Stimulated activated naive B cell treated with anti-CD40 and anti-IgM and Interleukin-4, amounts not matched to agents 10 μg/mL and 1 μg/mL and 100 μg/mL, for 72 hours (primary cell): ENCODE data around the gene S100A1.

Experiments used
- ATAC-seq, 2 donors: fragments of 150-1000 bp; cut with Tn5 transposase; replicated peaks; 2 replicates each; pipeline ENCODE4 v1.10.0; 2021; ENCODE audit warnings: moderate library complexity in 1 of 2
- DNase-seq: peaks from one replicate; pipeline ENCODE4 v3.0.0; 2021
- H3K27ac Mint-ChIP-seq: one replicate; pipeline ENCODE4 v1.8.0; 2022; ENCODE audit warnings: mild to moderate bottlenecking, mixed read lengths
- H3K27me3 Mint-ChIP-seq, 2 donors: one replicate each; pipeline ENCODE4 v1.8.0; 2022; ENCODE audit warnings: mixed read lengths in 2 of 2
- H3K36me3 Mint-ChIP-seq, 2 donors: one replicate each; pipeline ENCODE4 v1.8.0; 2022; ENCODE audit warnings: mixed read lengths in 2 of 2, mild to moderate bottlenecking in 1 of 2
- H3K4me1 Mint-ChIP-seq, 2 donors: one replicate each; pipeline ENCODE4 v1.8.0; 2022; ENCODE audit warnings: mixed read lengths in 2 of 2, mild to moderate bottlenecking in 1 of 2
- H3K4me3 Mint-ChIP-seq, 2 donors: one replicate each; pipeline ENCODE4 v1.8.0; 2022; ENCODE audit warnings: mild to moderate bottlenecking in 2 of 2, mixed read lengths in 2 of 2, moderate library complexity in 1 of 2
- H3K9me3 Mint-ChIP-seq, 2 donors: one replicate each; pipeline ENCODE4 v1.8.0; 2022; ENCODE audit warnings: mixed read lengths in 2 of 2, mild to moderate bottlenecking in 1 of 2

Gene S100A1

DNA sequence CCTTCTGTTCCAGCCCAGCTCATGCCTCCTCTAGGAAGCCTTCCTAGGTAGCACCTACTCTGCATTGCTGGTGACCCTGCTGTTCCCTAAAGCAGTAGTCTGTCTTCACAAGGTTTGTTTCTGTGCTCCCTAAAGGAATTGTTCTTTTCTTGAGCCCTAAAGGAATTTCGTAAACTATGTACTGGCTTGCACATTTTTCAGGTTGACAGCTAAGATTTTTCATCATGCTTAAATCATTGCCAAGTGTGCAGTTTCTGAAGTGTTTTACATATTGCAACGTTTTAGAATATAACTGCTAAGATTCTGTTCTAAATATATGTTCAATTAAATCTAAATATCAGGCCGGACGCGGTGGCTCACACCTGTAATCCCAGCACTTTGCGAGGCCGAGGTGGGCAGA is 28.4 kb upstream of the S100A1 start:
- ATAC-seq: no peak
- H3K27ac Mint-ChIP-seq: peak overlapping the region; percentile 49
- H3K27me3 Mint-ChIP-seq: no peaks in the 10 kb centered on the region
- peaks cover 28 to 54% of the 10 kb centered on the region in 2 donors for H3K4me1 Mint-ChIP-seq
- no peak for DNase-seq
- H3K9me3 Mint-ChIP-seq: no peaks in the 10 kb centered on the region
- no peaks in the 10 kb centered on the region for H3K36me3 Mint-ChIP-seq
- H3K4me3 Mint-ChIP-seq: no peak overlapping the region

DNA sequence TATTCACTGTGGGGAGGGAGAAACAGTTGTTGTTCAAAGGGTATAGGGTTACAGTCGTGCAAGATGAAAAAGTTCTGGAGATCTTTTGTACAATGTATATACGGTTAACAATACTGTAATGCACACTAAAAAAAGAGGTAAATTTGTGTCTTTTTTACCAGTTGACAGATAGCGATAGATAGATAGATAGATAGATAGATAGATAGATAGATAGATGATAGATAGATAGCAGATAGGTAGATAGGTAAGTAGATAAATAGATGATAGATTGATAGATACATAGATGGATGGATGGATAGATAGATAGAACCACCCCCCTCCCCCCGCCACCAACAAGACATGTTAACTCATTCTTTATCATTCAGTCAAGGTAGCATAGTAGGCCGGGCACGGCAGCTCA is 25.5 kb upstream of the S100A1 start:
- Mint-ChIP-seq H3K27ac (no peak overlapping the region), H3K4me1 (peaks cover 22 to 64% of the 10 kb centered on the region in 2 donors), H3K27me3 (no peaks in the 10 kb centered on the region), H3K36me3 (peaks cover 0 to 3% of the 10 kb centered on the region in 2 donors), H3K9me3 (peaks cover 0 to 2% of the 10 kb centered on the region in 2 donors), H3K4me3 (no peak overlapping the region)
- DNase-seq: no peak
- no peak for ATAC-seq

DNA sequence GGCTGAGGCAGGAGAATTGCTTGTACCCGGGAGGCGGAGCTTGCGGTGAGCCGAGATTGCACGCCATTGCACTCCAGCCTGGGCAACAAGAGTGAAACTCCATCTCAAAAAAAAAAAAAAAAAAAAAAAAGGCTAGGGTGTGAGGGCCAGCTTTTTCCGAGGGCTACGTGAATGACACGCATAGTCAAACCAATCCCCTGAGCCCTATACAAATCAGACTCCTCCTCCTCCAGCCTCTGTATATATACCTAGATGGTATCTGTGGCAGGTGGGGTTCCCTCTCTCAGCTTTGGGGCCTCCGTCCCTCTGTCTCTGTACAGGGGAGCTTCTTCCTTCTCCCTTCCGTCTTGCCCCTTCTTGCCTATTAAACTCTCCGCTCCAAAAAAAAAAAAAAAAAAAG is 22.0 kb upstream of the S100A1 start:
- no peak overlapping the region for H3K4me3 Mint-ChIP-seq
- H3K27me3 Mint-ChIP-seq: no peaks in the 10 kb centered on the region
- DNase-seq: no peak
- H3K9me3 Mint-ChIP-seq: peaks cover 0 to 2% of the 10 kb centered on the region in 2 donors
- H3K4me1 Mint-ChIP-seq: peaks cover 9 to 38% of the 10 kb centered on the region in 2 donors
- no peak overlapping the region for H3K27ac Mint-ChIP-seq
- no peak for ATAC-seq
- peaks cover 0 to 3% of the 10 kb centered on the region in 2 donors for H3K36me3 Mint-ChIP-seq

- DNase-seq (no peak), ATAC-seq (no peak)
- Mint-ChIP-seq H3K36me3 (peaks cover 0 to 3% of the 10 kb centered on the region in 2 donors), H3K9me3 (peaks cover 0 to 2% of the 10 kb centered on the region in 2 donors), H3K4me3 (no peak overlapping the region), H3K27ac (no peak overlapping the region), H3K4me1 (peaks cover 9 to 26% of the 10 kb centered on the region in 2 donors), H3K27me3 (no peaks in the 10 kb centered on the region)
These were observed 20.9 kb upstream of the S100A1 start for GRCh38 chr1:153607381-153607780.

GRCh38 chr1:153608089-153608682 is 20.0 kb upstream of the S100A1 start:
- no peaks in the 10 kb centered on the region for H3K27me3 Mint-ChIP-seq
- H3K4me3 Mint-ChIP-seq: no peak overlapping the region
- peaks cover 9 to 20% of the 10 kb centered on the region in 2 donors for H3K4me1 Mint-ChIP-seq
- DNase-seq (no peak), ATAC-seq (no peak)
- peaks cover 0 to 3% of the 10 kb centered on the region in 2 donors for H3K36me3 Mint-ChIP-seq
- no peak overlapping the region for H3K27ac Mint-ChIP-seq
- H3K9me3 Mint-ChIP-seq: peaks cover 0 to 2% of the 10 kb centered on the region in 2 donors

- H3K27ac Mint-ChIP-seq: peak overlapping the region; percentile 21
- no peak for DNase-seq
- H3K36me3 Mint-ChIP-seq: peaks cover 0 to 3% of the 10 kb centered on the region in 2 donors
- no peak overlapping the region for H3K4me3 Mint-ChIP-seq
- H3K4me1 Mint-ChIP-seq: peaks cover 9 to 20% of the 10 kb centered on the region in 2 donors
- ATAC-seq: no peak
- no peaks in the 10 kb centered on the region for H3K27me3 Mint-ChIP-seq
- peaks cover 0 to 2% of the 10 kb centered on the region in 2 donors for H3K9me3 Mint-ChIP-seq
These were observed 19.3 kb upstream of the S100A1 start for GRCh38 chr1:153608742-153609584.

DNA sequence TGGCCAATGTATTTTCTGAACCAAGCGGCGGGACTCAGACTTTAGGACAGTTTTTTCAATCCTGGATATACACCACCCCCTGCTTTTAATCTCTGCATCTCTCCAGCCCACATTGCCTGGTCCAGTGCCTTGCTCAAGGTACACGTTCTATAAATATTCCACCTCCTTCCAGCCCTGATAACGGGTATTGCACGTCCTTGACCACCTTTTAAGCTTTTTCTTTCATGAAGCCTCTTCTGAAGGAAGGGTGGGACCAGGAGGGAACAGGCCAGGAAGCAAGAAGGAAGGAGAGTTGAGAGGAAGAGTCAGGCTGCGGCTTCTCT is 18.7 kb upstream of the S100A1 start:
- Mint-ChIP-seq H3K27ac (peak overlapping the region; percentile 39), H3K4me1 (peaks cover 9 to 20% of the 10 kb centered on the region in 2 donors), H3K27me3 (peaks cover 0 to 3% of the 10 kb centered on the region in 2 donors), H3K4me3 (no peak overlapping the region), H3K36me3 (peaks cover 0 to 3% of the 10 kb centered on the region in 2 donors), H3K9me3 (peaks cover 0 to 2% of the 10 kb centered on the region in 2 donors)
- DNase-seq: no peak
- no peak for ATAC-seq

GRCh38 chr1:153610334-153610733 is 17.9 kb upstream of the S100A1 start:
- Mint-ChIP-seq H3K4me1 (peaks cover 6 to 19% of the 10 kb centered on the region in 2 donors), H3K4me3 (no peak overlapping the region), H3K36me3 (peaks cover 0 to under 1% of the 10 kb centered on the region in 2 donors), H3K27ac (no peak overlapping the region), H3K9me3 (no peaks in the 10 kb centered on the region), H3K27me3 (peaks cover 0 to 5% of the 10 kb centered on the region in 2 donors)
- no peak for ATAC-seq
- DNase-seq: no peak

GRCh38 chr1:153610811-153611301 is 17.4 kb upstream of the S100A1 start:
- Mint-ChIP-seq H3K9me3 (no peaks in the 10 kb centered on the region), H3K27me3 (peaks cover 0 to 5% of the 10 kb centered on the region in 2 donors), H3K4me1 (peaks cover 10 to 19% of the 10 kb centered on the region in 2 donors), H3K36me3 (no peaks in the 10 kb centered on the region), H3K4me3 (no peak overlapping the region), H3K27ac (no peak overlapping the region)
- DNase-seq: no peak
- no peak for ATAC-seq

GRCh38 chr1:153611356-153611755 is 16.9 kb upstream of the S100A1 start:
- no peak for DNase-seq
- Mint-ChIP-seq H3K36me3 (no peaks in the 10 kb centered on the region), H3K4me3 (no peak overlapping the region), H3K4me1 (peaks cover 15 to 21% of the 10 kb centered on the region in 2 donors), H3K27me3 (peaks cover 0 to 5% of the 10 kb centered on the region in 2 donors), H3K27ac (no peak overlapping the region), H3K9me3 (no peaks in the 10 kb centered on the region)
- no peak for ATAC-seq

- ATAC-seq: no peak
- H3K4me3 Mint-ChIP-seq: no peak overlapping the region
- no peaks in the 10 kb centered on the region for H3K36me3 Mint-ChIP-seq
- H3K27me3 Mint-ChIP-seq: peaks cover 0 to 5% of the 10 kb centered on the region in 2 donors
- H3K4me1 Mint-ChIP-seq: peaks cover 19 to 22% of the 10 kb centered on the region in 2 donors
- DNase-seq: no peak
- H3K9me3 Mint-ChIP-seq: no peaks in the 10 kb centered on the region
- peak overlapping the region; percentile 49 for H3K27ac Mint-ChIP-seq
These were observed 16.0 kb upstream of the S100A1 start for GRCh38 chr1:153612111-153612754.

DNA sequence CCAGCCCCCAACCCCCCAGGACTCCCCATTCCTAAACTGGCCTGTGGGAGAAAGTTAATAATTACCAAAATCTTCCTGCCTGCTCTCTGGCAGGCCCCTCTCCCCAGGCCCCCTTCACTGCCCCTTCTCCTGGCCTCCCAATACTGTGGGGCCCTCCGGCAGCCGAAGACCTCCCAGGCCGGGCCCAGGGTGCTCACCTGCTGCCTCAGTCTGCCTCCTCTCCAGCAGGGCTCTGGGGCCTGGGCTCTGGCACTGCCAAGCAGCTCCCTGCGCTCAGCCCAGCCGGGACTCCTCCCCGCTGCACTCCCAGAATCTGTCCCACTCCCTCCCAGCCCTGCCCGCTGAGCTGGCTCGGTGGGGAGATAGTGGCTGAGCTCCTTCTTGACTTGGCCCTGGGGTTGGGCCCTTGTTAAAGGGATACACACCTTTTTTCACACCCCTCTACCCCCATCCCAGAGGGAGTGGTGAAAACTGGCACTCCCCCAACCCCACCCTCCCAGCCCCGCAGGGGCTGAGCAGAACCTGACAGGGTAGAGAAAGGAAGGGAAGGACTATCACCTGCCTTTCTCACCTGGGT is 15.4 kb upstream of the S100A1 start, which contains the start of gene S100A16:
Gene S100A16 (minus strand): TSS at position 383 of the 577 bp plus-strand sequence. CDS start 4,986 bp downstream, outside the sequence.
- peaks cover 0 to 5% of the 10 kb centered on the region in 2 donors for H3K27me3 Mint-ChIP-seq
- H3K9me3 Mint-ChIP-seq: no peaks in the 10 kb centered on the region
- no peaks in the 10 kb centered on the region for H3K36me3 Mint-ChIP-seq
- no peak within 1 kb of the TSS for H3K4me3 Mint-ChIP-seq
- no peak for DNase-seq
- H3K4me1 Mint-ChIP-seq: peaks cover 24 to 28% of the 10 kb centered on the region in 2 donors
- peak within 1 kb of the TSS; percentile 49 for H3K27ac Mint-ChIP-seq
- no peak for ATAC-seq

DNA sequence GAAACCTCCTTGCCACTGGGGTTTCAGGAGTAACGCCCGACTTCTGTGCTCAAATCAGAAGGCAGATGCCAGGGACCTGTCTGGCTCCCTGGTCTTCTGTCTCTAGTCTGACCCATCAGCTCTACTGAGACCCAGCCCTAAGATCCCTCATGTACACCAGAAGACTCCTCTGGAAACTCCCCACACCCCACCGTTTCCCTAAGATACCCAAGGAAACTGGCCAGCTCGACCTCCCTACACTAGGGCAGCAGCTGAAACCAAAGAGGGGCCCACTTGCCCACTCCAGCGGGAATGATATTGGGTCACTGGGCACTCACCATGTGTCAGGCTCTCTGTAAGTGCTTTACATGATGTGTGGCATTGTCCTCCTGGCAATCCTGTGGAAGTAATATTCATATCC is 14.8 kb upstream of the S100A1 start:
- H3K27me3 Mint-ChIP-seq: peaks cover 0 to 5% of the 10 kb centered on the region in 2 donors

More for the DNA sequence above, 14.8 kb upstream of the S100A1 start:
- ATAC-seq: no peak
- no peaks in the 10 kb centered on the region for H3K9me3 Mint-ChIP-seq
- H3K4me3 Mint-ChIP-seq: no peak overlapping the region
- no peak for DNase-seq
- H3K36me3 Mint-ChIP-seq: no peaks in the 10 kb centered on the region
- peaks cover 24 to 31% of the 10 kb centered on the region in 2 donors for H3K4me1 Mint-ChIP-seq
- H3K27ac Mint-ChIP-seq: no peak overlapping the region
